GM23248 (cell line): ENCODE data around the gene TRAK2.

Source experiments
- EZH2 ChIP-seq: fragments of 200-600 bp; sonication (generic); IDR thresholded peaks from 2 replicates; pipeline ENCODE4 v1.6.1; 2018; ENCODE audit warnings: antibody characterized with exemption, mild to moderate bottlenecking; ENCODE audit not compliant: insufficient read depth, poor library complexity, severe bottlenecking
- EZH2phosphoT487 ChIP-seq: fragments of 200-600 bp; sonication (generic); IDR thresholded peaks from 2 replicates; pipeline ENCODE4 v1.6.1; 2018; ENCODE audit warnings: antibody characterized with exemption, moderate library complexity, mild to moderate bottlenecking, low read depth; ENCODE audit not compliant: insufficient read depth

- TF ChIP-seq EZH2: no peak
- no peak for TF ChIP-seq EZH2phosphoT487
These were observed 81.5 kb downstream of the TRAK2 start for GRCh38 chr2:201369775-201370174.
